Adrenal gland (tissue), 12 donors: ENCODE measurements around the gene MSL2. TPM values are rescaled to one million over a fixed set of nuclear protein-coding genes. Genes with fewer than 3 reads are reported as not detected.
"Not testable (repeated sequence)": the region's sequence is repeated elsewhere in the genome, so short reads cannot be mapped to it uniquely, and the experiment has no call there.

Experiments used
- DNase-seq, 7 donors: peaks; one replicate each; pipeline ENCODE4 v3.0.0-alpha.2; 2019 to 2020
- H3K27ac ChIP-seq, 5 donors: fragments of 200-600 bp; sonication (generic) in 4 of 5; 1 replicate in 3 of 5; 2 replicates in 2 of 5; pipeline versions ENCODE4 v1.5.1 to v1.8.0; 2016 to 2020; ENCODE audit warnings: mild to moderate bottlenecking in 1 of 5
- H3K27me3 ChIP-seq: fragments of 200-600 bp; 2 replicates; pipeline ENCODE4 v1.8.0; 2021
- H3K36me3 ChIP-seq, 2 donors: fragments of 200-600 bp; replicated peaks in 1 of 2; 1 replicate in 1 of 2; 2 replicates in 1 of 2; pipeline versions ENCODE4 v1.5.1 to v1.8.0; 2018 to 2022
- H3K4me1 ChIP-seq, 2 donors: fragments of 200-600 bp; replicated peaks in 1 of 2; 1 replicate in 1 of 2; 2 replicates in 1 of 2; pipeline versions ENCODE4 v1.5.1 to v1.8.0; 2018 to 2021
- H3K4me3 ChIP-seq, 4 donors: fragments of 200-600 bp; sonication (generic) in 3 of 4; one replicate each; pipeline ENCODE4 v1.5.1; 2016 to 2018
- H3K9me3 ChIP-seq, 3 donors: fragments of 200-600 bp; sonication (generic) in 1 of 3; replicated peaks in 1 of 3; 1 replicate in 2 of 3; 2 replicates in 1 of 3; pipeline versions ENCODE4 v1.5.1 to v1.8.0; 2016 to 2021
- CTCF ChIP-seq, 6 experiments: fragments of 450-650 bp in 4 of 6; fragments of 200-600 bp in 2 of 6; sonication (generic) in 1 of 6; IDR thresholded peaks; 1 replicate in 5 of 6; 2 replicates in 1 of 6; pipeline versions ENCODE4 v1.5.1 to v1.8.0; 2016 to 2021; ENCODE audit warnings: antibody characterized with exemption in 6 of 6, mild to moderate bottlenecking in 2 of 6, moderate library complexity in 1 of 6
- POLR2A ChIP-seq, 2 donors: fragments of 450-650 bp; IDR thresholded peaks; one replicate each; pipeline ENCODE4 v1.6.1; 2017; ENCODE audit warnings: antibody characterized with exemption in 2 of 2, mild to moderate bottlenecking in 2 of 2, moderate library complexity in 1 of 2
- WGBS, 4 donors: extraction: QIAGEN DNeasy Blood & Tissue Kit in 2 of 4; methylation state at CpG; one replicate each; pipeline versions ENCODE4 v1.1.5 to v1.1.7; 2013 to 2017; 5-methylcytosine and 5-hydroxymethylcytosine counted together
- intact Hi-C, 2 donors: fragments of 100-400 bp; cut with DNase I; formaldehyde crosslinking; loops; one replicate each; pipeline versions ENCODE4 v1.14.1 to v1.15.0; 2022 to 2023
- polyA plus RNA-seq, 3 donors: library from polyadenylated mRNA; stranded (reverse); fragments of 200-250 nt in 2 of 3; fragments of 350-450 nt in 1 of 3; fragmentation: Illumina TruSeq in 1 of 3; extraction: RNeasy Lipid Tissue Mini Kit (QIAGEN cat#74804) in 1 of 3; gene quantifications; one replicate each; pipeline ENCODE4 v1.2.3, GENCODE V29; 2013 to 2014
- total RNA-seq, 9 donors: library from RNA; depleted of rRNA in 4 of 9; stranded (reverse); fragments of >200 nt in 4 of 9; fragments of 120-200 nt in 1 of 9; fragmentation: NEBNext Ultra II Directional in 1 of 9; extraction: Animal tissue kit (Norgen Biotek cat#: 25700) in 1 of 9; gene quantifications; one replicate each; pipeline versions ENCODE4 v1.1.0 to v1.2.4, GENCODE V29; 2013 to 2023
- donor health status: healthy with polysubstance abuse.
- donor health status: Bipolar disorder and iron deficiency.
- donor health status: DM: yes; HTN: yes; CAD: no.
- donor health status: DM: no; HTN: no; CAD: no.
- donor health status: DM: no; HTN: no; CAD: no.
- donor health status: DM: yes; HTN: yes; CAD: no.

MSL2 gene
- total and polyA plus RNA-seq, 12 donors, result 4.0 to 36.0 (median 19.1) TPM

- Histone ChIP-seq H3K4me1 (peaks cover 18 to 46% of the 10 kb centered on the region in 2 donors), H3K4me3 (no peak overlapping the region), H3K27me3 (no peaks in the 10 kb centered on the region), H3K27ac (no peak overlapping the region), H3K36me3 (no peaks in the 10 kb centered on the region), H3K9me3 (no peaks in the 10 kb centered on the region)
- DNase-seq, result no peak
- intact Hi-C loops, result no loop called here
- WGBS, 4 donors, result 56 to 70% (median 65%) methylated on average over 3 of the region's 3 CpGs
- TF ChIP-seq CTCF (IDR thresholded peaks at IDR 0.05) (no peak), POLR2A (IDR thresholded peaks at IDR 0.05) (no peak)
Observed at GRCh38 chr3:136166507-136166906, 29.6 kb downstream of the MSL2 start.

- H3K27me3 ChIP-seq, intact Hi-C loops, H3K36me3 ChIP-seq, H3K4me3 ChIP-seq, H3K9me3 ChIP-seq, H3K27ac ChIP-seq, DNase-seq: not testable (repeated sequence)
- peaks cover 18 to 34% of the 10 kb centered on the region in 2 donors for H3K4me1 ChIP-seq
Observed at GRCh38 chr3:136163607-136164006, 32.5 kb downstream of the MSL2 start.

- WGBS, 4 donors, result 84 to 92% (median 89%) methylated on average over 7 of the region's 7 CpGs
- no peaks in the 10 kb centered on the region for H3K27me3 ChIP-seq
- TF ChIP-seq CTCF (IDR thresholded peaks at IDR 0.05), result no peak
- TF ChIP-seq POLR2A (IDR thresholded peaks at IDR 0.05), result no peak
- no peak overlapping the region for H3K4me3 ChIP-seq
- DNase-seq, result no peak
- H3K4me1 ChIP-seq, result peaks cover 18 to 37% of the 10 kb centered on the region in 2 donors
- H3K36me3 ChIP-seq, result no peaks in the 10 kb centered on the region
- no peak overlapping the region for H3K27ac ChIP-seq
- intact Hi-C loops, result no loop called here
- no peaks in the 10 kb centered on the region for H3K9me3 ChIP-seq
Observed at GRCh38 chr3:136162322-136162721, 33.8 kb downstream of the MSL2 start.

GRCh38 chr3:136161516-136161915 lies 34.6 kb downstream of the MSL2 start:
- H3K27me3 ChIP-seq, result no peaks in the 10 kb centered on the region
- H3K27ac ChIP-seq, result no peak overlapping the region
- no peaks in the 10 kb centered on the region for H3K9me3 ChIP-seq
- peaks cover 16 to 30% of the 10 kb centered on the region in 2 donors for H3K4me1 ChIP-seq
- no peak for DNase-seq
- TF ChIP-seq POLR2A (IDR thresholded peaks at IDR 0.05) (no peak), CTCF (IDR thresholded peaks at IDR 0.05) (no peak)
- intact Hi-C loops, result no loop called here
- no peaks in the 10 kb centered on the region for H3K36me3 ChIP-seq
- H3K4me3 ChIP-seq, result no peak overlapping the region

- 87 to 95% (median 94%) methylated on average over 4 of the region's 4 CpGs for WGBS, 4 donors
- Histone ChIP-seq H3K36me3 (peaks cover 0 to 18% of the 10 kb centered on the region in 2 donors), H3K27ac (no peak overlapping the region), H3K4me3 (no peak overlapping the region), H3K9me3 (no peaks in the 10 kb centered on the region), H3K4me1 (peaks cover 0 to 38% of the 10 kb centered on the region in 2 donors), H3K27me3 (no peaks in the 10 kb centered on the region)
- no peak for TF ChIP-seq CTCF (IDR thresholded peaks at IDR 0.05)
- TF ChIP-seq POLR2A (IDR thresholded peaks at IDR 0.05), result no peak
- intact Hi-C loops, result loop anchor here in 1 of 2 donors (5.0 kb wide), 1 partner anchor 39 kb away; no protein-coding TSS in a partner anchor
- no peak for DNase-seq
Observed at GRCh38 chr3:136152963-136153362, 43.2 kb downstream of the MSL2 start.
